Omental fat pad (tissue), 4 donors: ENCODE data around the gene LUZP1. TPM values are rescaled to one million over a fixed set of nuclear protein-coding genes. Genes with fewer than 3 reads are reported as not detected.

Experiments used
- ATAC-seq: fragments of 150-250 bp; one replicate; pipeline ENCODE4 v1.9.1; 2016; ENCODE audit warnings: mild to moderate bottlenecking, moderate library complexity; ENCODE audit not compliant: low FRiP score
- DNase-seq: peaks from one replicate; pipeline ENCODE4 v3.0.0-alpha.2; 2019; ENCODE audit warnings: low spot score
- CTCF ChIP-seq, 3 donors: fragments of 450-650 bp; IDR thresholded peaks; one replicate each; pipeline ENCODE4 v1.5.1; 2016 to 2017; ENCODE audit warnings: antibody characterized with exemption in 3 of 3, mild to moderate bottlenecking in 3 of 3, moderate library complexity in 2 of 3
- total RNA-seq, 4 donors: library from RNA; depleted of rRNA; stranded (reverse); fragments of >200 nt; gene quantifications; one replicate each; pipeline ENCODE4 v1.1.0, GENCODE V29; 2016

Gene LUZP1
- total RNA-seq, 4 donors from 2014 or later, result 20.9 to 35.9 (median 31.3) TPM

- DNase-seq, result no peak
- no peak for TF ChIP-seq CTCF (IDR thresholded peaks at IDR 0.05)
- ATAC-seq, result no peak
These were observed 59.6 kb downstream of the LUZP1 start for GRCh38 chr1:23108918-23109533.

- ATAC-seq, result no peak
These were observed 65.4 kb downstream of the LUZP1 start for GRCh38 chr1:23103001-23103889.

GRCh38 chr1:23102289-23102688 is 66.4 kb downstream of the LUZP1 start:
- no peak for TF ChIP-seq CTCF (IDR thresholded peaks at IDR 0.05)
- DNase-seq (no peak), ATAC-seq (no peak)

More at GRCh38 chr1:23103001-23103889, 65.4 kb downstream of the LUZP1 start:
- DNase-seq, result no peak
- TF ChIP-seq CTCF (IDR thresholded peaks at IDR 0.05), result no peak

GRCh38 chr1:23101887-23102286 is 66.8 kb downstream of the LUZP1 start:
- DNase-seq (no peak), ATAC-seq (no peak)
- no peak for TF ChIP-seq CTCF (IDR thresholded peaks at IDR 0.05)

- DNase-seq (no peak), ATAC-seq (peak; percentile 56)
- no peak for TF ChIP-seq CTCF (IDR thresholded peaks at IDR 0.05)
These were observed 67.4 kb downstream of the LUZP1 start for GRCh38 chr1:23101101-23101827.

GRCh38 chr1:23100074-23100748 is 68.4 kb downstream of the LUZP1 start:
- ATAC-seq (peak; percentile 65), DNase-seq (no peak)
- TF ChIP-seq CTCF (IDR thresholded peaks at IDR 0.05), result no peak
